GM21825 (cell line): ENCODE measurements around the gene PPM1A.
"Not testable (repeated sequence)": the region's sequence is repeated elsewhere in the genome, so short reads cannot be mapped to it uniquely, and the experiment has no call there.

Experiments used
- ATAC-seq: cut with Tn5 transposase; IDR thresholded peaks from one replicate; pipeline ENCODE4 v1.9.1; 2021; ENCODE audit warnings: mild to moderate bottlenecking, moderate library complexity; ENCODE audit not compliant: unreplicated experiment

PPM1A gene

GRCh38 chr14:60317609-60318008 is 68.6 kb downstream of the PPM1A start:
- no peak for ATAC-seq

- ATAC-seq = not testable (repeated sequence)
Observed at GRCh38 chr14:60320860-60321259, 71.8 kb downstream of the PPM1A start.

GRCh38 chr14:60323199-60323896 is 74.3 kb downstream of the PPM1A start:
- no peak for ATAC-seq

GRCh38 chr14:60324837-60325236 is 75.8 kb downstream of the PPM1A start:
- no peak for ATAC-seq

GRCh38 chr14:60326274-60326673 is 77.3 kb downstream of the PPM1A start:
- ATAC-seq = no peak

- peak; percentile 53 for ATAC-seq
Observed at GRCh38 chr14:60327447-60328331, 78.7 kb downstream of the PPM1A start.

GRCh38 chr14:60328583-60328982 is 79.6 kb downstream of the PPM1A start:
- no peak for ATAC-seq

GRCh38 chr14:60329274-60329673 is 80.3 kb downstream of the PPM1A start:
- no peak for ATAC-seq

- peak; percentile 73 for ATAC-seq
Observed at GRCh38 chr14:60331201-60332045, 82.4 kb downstream of the PPM1A start.

GRCh38 chr14:60332046-60332399 is 83.0 kb downstream of the PPM1A start:
- ATAC-seq = no peak

GRCh38 chr14:60332869-60333268 is 83.8 kb downstream of the PPM1A start:
- no peak for ATAC-seq

- no peak for ATAC-seq
Observed at GRCh38 chr14:60339571-60339970, 90.5 kb downstream of the PPM1A start.

GRCh38 chr14:60343571-60344071 is 94.6 kb downstream of the PPM1A start:
- no peak for ATAC-seq

- ATAC-seq = no peak
Observed at GRCh38 chr14:60344751-60345150, 95.7 kb downstream of the PPM1A start.

- ATAC-seq = no peak
Observed at GRCh38 chr14:60346706-60347105, 97.7 kb downstream of the PPM1A start.

GRCh38 chr14:60348211-60348610 is 99.2 kb downstream of the PPM1A start:
- no peak for ATAC-seq
